Vagina (tissue), 2 donors: ENCODE results near the gene PPL. TPM values are rescaled to one million over a fixed set of nuclear protein-coding genes. Genes with fewer than 3 reads are reported as not detected.

Experiments used
- DNase-seq, 2 donors: peaks; one replicate each; pipeline ENCODE4 v3.0.0-alpha.2; 2017; ENCODE audit errors: extremely low spot score in 2 of 2
- H3K27ac ChIP-seq: fragments of 200-600 bp; sonication (generic); one replicate; pipeline ENCODE4 v1.5.1; 2019
- H3K27me3 ChIP-seq: fragments of 200-600 bp; sonication (generic); one replicate; pipeline ENCODE4 v1.5.1; 2019
- H3K36me3 ChIP-seq, 2 donors: fragments of 200-600 bp; sonication (generic); one replicate each; pipeline ENCODE4 v1.5.1; 2017 to 2019
- H3K4me1 ChIP-seq: fragments of 200-600 bp; sonication (generic); one replicate; pipeline ENCODE4 v1.5.1; 2019
- H3K4me3 ChIP-seq, 2 donors: fragments of 200-600 bp; sonication (generic); 1 replicate in 1 of 2; 2 replicates in 1 of 2; pipeline ENCODE4 v1.5.1; 2016 to 2019
- H3K9me3 ChIP-seq: fragments of 200-600 bp; sonication (generic); one replicate; pipeline ENCODE4 v1.5.1; 2019
- CTCF ChIP-seq, 3 experiments: fragments of 450-650 bp in 2 of 3; fragments of 200-600 bp in 1 of 3; sonication (generic) in 1 of 3; IDR thresholded peaks; one replicate each; pipeline ENCODE4 v1.5.1; 2017 to 2019; ENCODE audit warnings: antibody characterized with exemption in 3 of 3, mild to moderate bottlenecking in 2 of 3, moderate library complexity in 2 of 3
- POLR2A ChIP-seq, 2 donors: fragments of 450-650 bp; IDR thresholded peaks; one replicate each; pipeline ENCODE4 v1.6.1; 2017; ENCODE audit warnings: antibody characterized with exemption in 2 of 2, mild to moderate bottlenecking in 2 of 2, moderate library complexity in 2 of 2
- POLR2AphosphoS5 ChIP-seq, 2 donors: sonication (generic); formaldehyde crosslinking; IDR thresholded peaks; one replicate each; pipeline ENCODE4 v1.9.0; 2017; ENCODE audit warnings: antibody characterized with exemption in 2 of 2, mild to moderate bottlenecking in 2 of 2, low read depth in 1 of 2; ENCODE audit not compliant: insufficient read depth in 1 of 2
- intact Hi-C: fragments of 100-400 bp; cut with DNase I; formaldehyde crosslinking; loops from one replicate; pipeline ENCODE4 v1.15.1; 2023
- total RNA-seq: library from RNA; depleted of rRNA; stranded (reverse); fragments of >200 nt; gene quantifications from one replicate; pipeline ENCODE4 v1.2.3, GENCODE V29; 2016

Gene PPL
- total RNA-seq, 1 donor from 2014 or later = 391 TPM

GRCh38 chr16:4928227-4928626, 8.7 kb downstream of the PPL start:
- no peak for DNase-seq
- H3K36me3 ChIP-seq = peaks cover 0 to 16% of the 10 kb centered on the region in 2 donors
- no peaks in the 10 kb centered on the region for H3K9me3 ChIP-seq
- peak overlapping the region; percentile 33 for H3K27ac ChIP-seq
- H3K4me1 ChIP-seq = peaks cover 66% of the 10 kb centered on the region
- TF ChIP-seq CTCF (IDR thresholded peaks at IDR 0.05) (no peak), POLR2A (IDR thresholded peaks at IDR 0.05) (no peak), POLR2AphosphoS5 (IDR thresholded peaks at IDR 0.05; ENCODE audit: insufficient read depth in 1 of 2, low read depth in 1 of 2) (no peak)
- intact Hi-C loops = no loop called here
- H3K4me3 ChIP-seq = no peak overlapping the region
- H3K27me3 ChIP-seq = no peaks in the 10 kb centered on the region

GRCh38 chr16:4927661-4928060, 9.3 kb downstream of the PPL start:
- no peak for DNase-seq
- Histone ChIP-seq H3K4me1 (peaks cover 66% of the 10 kb centered on the region), H3K36me3 (peaks cover 0 to 16% of the 10 kb centered on the region in 2 donors), H3K27ac (no peak overlapping the region), H3K27me3 (no peaks in the 10 kb centered on the region), H3K4me3 (no peak overlapping the region), H3K9me3 (no peaks in the 10 kb centered on the region)
- intact Hi-C loops = no loop called here
- no peak for TF ChIP-seq CTCF (IDR thresholded peaks at IDR 0.05)
- TF ChIP-seq POLR2A (IDR thresholded peaks at IDR 0.05) = no peak
- no peak for TF ChIP-seq POLR2AphosphoS5 (IDR thresholded peaks at IDR 0.05; ENCODE audit: insufficient read depth in 1 of 2, low read depth in 1 of 2)

- H3K9me3 ChIP-seq = no peaks in the 10 kb centered on the region
- peaks cover 0 to 16% of the 10 kb centered on the region in 2 donors for H3K36me3 ChIP-seq
- no peak for TF ChIP-seq CTCF (IDR thresholded peaks at IDR 0.05)
- TF ChIP-seq POLR2A (IDR thresholded peaks at IDR 0.05) = no peak
- no peak for TF ChIP-seq POLR2AphosphoS5 (IDR thresholded peaks at IDR 0.05; ENCODE audit: insufficient read depth in 1 of 2, low read depth in 1 of 2)
- DNase-seq = no peak
- H3K27me3 ChIP-seq = no peaks in the 10 kb centered on the region
- no peak overlapping the region for H3K4me3 ChIP-seq
- intact Hi-C loops = no loop called here
- peaks cover 65% of the 10 kb centered on the region for H3K4me1 ChIP-seq
- no peak overlapping the region for H3K27ac ChIP-seq
Observed at GRCh38 chr16:4926928-4927327, 10.0 kb downstream of the PPL start.

GRCh38 chr16:4925791-4926190, 11.2 kb downstream of the PPL start:
- Histone ChIP-seq H3K9me3 (no peaks in the 10 kb centered on the region), H3K4me3 (no peak overlapping the region), H3K36me3 (peaks cover 0 to 16% of the 10 kb centered on the region in 2 donors), H3K27ac (peak overlapping the region; percentile 45), H3K27me3 (no peaks in the 10 kb centered on the region), H3K4me1 (peaks cover 60% of the 10 kb centered on the region)
- intact Hi-C loops = no loop called here
- DNase-seq = no peak
- no peak for TF ChIP-seq POLR2A (IDR thresholded peaks at IDR 0.05)
- no peak for TF ChIP-seq CTCF (IDR thresholded peaks at IDR 0.05)
- TF ChIP-seq POLR2AphosphoS5 (IDR thresholded peaks at IDR 0.05; ENCODE audit: insufficient read depth in 1 of 2, low read depth in 1 of 2) = peak in 1 of 2 donors; percentile 71

- peak overlapping the region; percentile 45 for H3K27ac ChIP-seq
- intact Hi-C loops = no loop called here
Observed at GRCh38 chr16:4925293-4925607, 11.7 kb downstream of the PPL start.

More at GRCh38 chr16:4925293-4925607, 11.7 kb downstream of the PPL start:
- H3K9me3 ChIP-seq = no peaks in the 10 kb centered on the region
- H3K4me3 ChIP-seq = no peak overlapping the region
- peaks cover 55% of the 10 kb centered on the region for H3K4me1 ChIP-seq
- peaks cover 0 to 14% of the 10 kb centered on the region in 2 donors for H3K36me3 ChIP-seq
- TF ChIP-seq POLR2A (IDR thresholded peaks at IDR 0.05) = no peak
- no peak for DNase-seq
- H3K27me3 ChIP-seq = no peaks in the 10 kb centered on the region
